ENCODE data around the gene SLC27A5. TPM values are rescaled to one million over a fixed set of nuclear protein-coding genes. Genes with fewer than 3 reads are reported as not detected.
A peak's percentile ranks its signal among the peaks of the same experiment; 100 is the strongest.

The SLC27A5 gene
- total and polyA plus RNA-seq, 2 of the 13 experiments (the other 11 are each of a cell fraction or from before 2014, with no cell fraction given): 30.3 to 40.2 TPM

DNA sequence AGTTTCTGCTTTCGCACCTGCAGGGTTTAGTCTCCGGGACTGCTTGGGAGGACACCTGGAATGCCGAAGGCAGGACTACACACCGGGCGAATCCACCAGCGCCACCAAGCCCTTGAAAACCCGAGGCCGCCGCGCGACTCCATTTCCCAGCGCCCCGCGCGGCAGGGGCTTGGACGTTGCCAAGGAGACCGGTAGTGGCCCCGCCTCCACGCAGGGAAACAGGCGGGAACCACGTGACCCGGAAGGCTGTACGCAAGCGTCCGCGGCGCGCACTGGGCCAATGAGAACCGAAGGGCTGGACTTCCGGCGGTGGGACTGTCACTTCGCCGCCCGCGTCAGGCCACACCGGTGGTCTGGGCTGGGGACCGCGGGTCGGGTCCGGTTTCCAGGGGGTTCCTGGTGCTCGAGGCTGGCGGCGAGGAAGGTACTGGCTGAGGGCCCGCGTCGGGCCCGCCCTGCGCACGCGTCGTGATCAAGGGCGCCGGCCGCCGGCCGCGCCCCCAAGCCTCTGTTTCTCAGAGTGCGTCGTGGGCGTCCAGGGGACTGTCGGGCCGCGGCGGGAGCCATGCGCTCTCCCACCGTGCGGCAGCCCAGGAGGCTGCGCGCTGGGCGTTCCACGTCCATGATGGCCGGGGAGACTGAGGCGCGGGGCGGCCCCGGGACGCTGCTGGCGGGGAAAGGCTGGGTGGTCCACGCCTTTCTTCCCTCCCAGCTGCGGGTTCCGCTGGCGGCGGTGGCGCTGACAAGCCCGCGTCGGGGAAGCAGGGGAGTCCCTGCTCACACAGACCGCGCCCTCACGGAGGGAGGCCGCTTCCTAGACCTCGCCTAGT lies 44.8 kb downstream of the SLC27A5 start, which contains the start of gene ZNF324 (continued):
- TF ChIP-seq PRDM10 (CRISPR knock-in tag; IDR thresholded peaks at IDR 0.05; ENCODE audit: low read depth): peak; percentile 59; the same call in 1 of the 2 replicates
- TF ChIP-seq ZNF605 (CRISPR knock-in tag; IDR thresholded peaks at IDR 0.05): 0 out of 2 replicates have a peak, but pooled peaks have one; percentile 66
- TF ChIP-seq FOXA3 (CRISPR knock-in tag; IDR thresholded peaks at IDR 0.05): peak; percentile 54
- TF ChIP-seq ATF5 (CRISPR knock-in tag; IDR thresholded peaks at IDR 0.05; ENCODE audit: low read depth): no peak
- TF ChIP-seq ELF4 (CRISPR knock-in tag; IDR thresholded peaks at IDR 0.05; ENCODE audit: borderline replicate concordance): peak; percentile 68; the same call in 1 of the 2 replicates
- no peak for TF ChIP-seq ZFP1 (CRISPR knock-in tag; IDR thresholded peaks at IDR 0.05)
- TF ChIP-seq HCFC1 (IDR thresholded peaks at IDR 0.05; ENCODE audit: low read depth, low read length): peak; percentile 83
- TF ChIP-seq, protein P1, sequence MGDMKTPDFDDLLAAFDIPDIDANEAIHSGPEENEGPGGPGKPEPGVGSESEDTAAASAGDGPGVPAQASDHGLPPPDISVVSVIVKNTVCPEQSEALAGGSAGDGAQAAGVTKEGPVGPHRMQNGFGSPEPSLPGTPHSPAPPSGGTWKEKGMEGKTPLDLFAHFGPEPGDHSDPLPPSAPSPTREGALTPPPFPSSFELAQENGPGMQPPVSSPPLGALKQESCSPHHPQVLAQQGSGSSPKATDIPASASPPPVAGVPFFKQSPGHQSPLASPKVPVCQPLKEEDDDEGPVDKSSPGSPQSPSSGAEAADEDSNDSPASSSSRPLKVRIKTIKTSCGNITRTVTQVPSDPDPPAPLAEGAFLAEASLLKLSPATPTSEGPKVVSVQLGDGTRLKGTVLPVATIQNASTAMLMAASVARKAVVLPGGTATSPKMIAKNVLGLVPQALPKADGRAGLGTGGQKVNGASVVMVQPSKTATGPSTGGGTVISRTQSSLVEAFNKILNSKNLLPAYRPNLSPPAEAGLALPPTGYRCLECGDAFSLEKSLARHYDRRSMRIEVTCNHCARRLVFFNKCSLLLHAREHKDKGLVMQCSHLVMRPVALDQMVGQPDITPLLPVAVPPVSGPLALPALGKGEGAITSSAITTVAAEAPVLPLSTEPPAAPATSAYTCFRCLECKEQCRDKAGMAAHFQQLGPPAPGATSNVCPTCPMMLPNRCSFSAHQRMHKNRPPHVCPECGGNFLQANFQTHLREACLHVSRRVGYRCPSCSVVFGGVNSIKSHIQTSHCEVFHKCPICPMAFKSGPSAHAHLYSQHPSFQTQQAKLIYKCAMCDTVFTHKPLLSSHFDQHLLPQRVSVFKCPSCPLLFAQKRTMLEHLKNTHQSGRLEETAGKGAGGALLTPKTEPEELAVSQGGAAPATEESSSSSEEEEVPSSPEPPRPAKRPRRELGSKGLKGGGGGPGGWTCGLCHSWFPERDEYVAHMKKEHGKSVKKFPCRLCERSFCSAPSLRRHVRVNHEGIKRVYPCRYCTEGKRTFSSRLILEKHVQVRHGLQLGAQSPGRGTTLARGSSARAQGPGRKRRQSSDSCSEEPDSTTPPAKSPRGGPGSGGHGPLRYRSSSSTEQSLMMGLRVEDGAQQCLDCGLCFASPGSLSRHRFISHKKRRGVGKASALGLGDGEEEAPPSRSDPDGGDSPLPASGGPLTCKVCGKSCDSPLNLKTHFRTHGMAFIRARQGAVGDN (CRISPR knock-in tag; IDR thresholded peaks at IDR 0.05): peak; percentile 85
- TF ChIP-seq ZNF639 (CRISPR knock-in tag; conservative IDR thresholded peaks at IDR 0.05): 0 out of 2 replicates have a peak, but pooled peaks have one; percentile 41
- TF ChIP-seq ESRRA (CRISPR knock-in tag; IDR thresholded peaks at IDR 0.05; ENCODE audit: low read depth): no peak
- TF ChIP-seq, protein P2, sequence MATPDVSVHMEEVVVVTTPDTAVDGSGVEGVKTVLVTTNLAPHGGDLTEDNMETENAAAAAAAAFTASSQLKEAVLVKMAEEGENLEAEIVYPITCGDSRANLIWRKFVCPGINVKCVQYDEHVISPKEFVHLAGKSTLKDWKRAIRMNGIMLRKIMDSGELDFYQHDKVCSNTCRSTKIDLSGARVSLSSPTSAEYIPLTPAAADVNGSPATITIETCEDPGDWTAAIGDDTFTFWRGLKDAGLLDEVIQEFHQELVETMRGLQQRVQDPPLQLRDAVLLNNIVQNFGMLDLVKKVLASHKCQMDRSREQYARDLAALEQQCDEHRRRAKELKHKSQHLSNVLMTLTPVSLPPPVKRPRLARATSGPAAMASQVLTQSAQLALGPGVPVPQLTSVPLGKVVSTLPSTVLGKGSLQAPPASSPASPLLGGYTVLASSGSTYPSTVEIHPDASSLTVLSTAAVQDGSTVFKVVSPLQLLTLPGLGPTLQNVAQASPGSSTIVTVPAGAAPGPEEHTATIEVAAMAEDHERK (CRISPR knock-in tag; IDR thresholded peaks at IDR 0.05; ENCODE audit: low read depth): peak; percentile 76
- peak; percentile 59; the same call in 1 of the 2 replicates for TF ChIP-seq PHF8 (CRISPR knock-in tag; IDR thresholded peaks at IDR 0.05)
- peak; percentile 84 for TF ChIP-seq KAT8 (CRISPR knock-in tag; IDR thresholded peaks at IDR 0.05)

Data from HepG2 (cell line).